Erythroblast (primary cell): ENCODE results near the gene UBR2.
A peak's percentile ranks its signal among the peaks of the same experiment; 100 is the strongest.

Experiments
- DNase-seq, 2 experiments: peaks; one replicate each; lab custom pipeline; 2025; lab: John Stamatoyannopoulos, UW
- GATA1 ChIP-seq: IDR thresholded peaks from 2 replicates; pipeline ENCODE4 v1.6.1; 2011; ENCODE audit warnings: low read depth, mild to moderate bottlenecking, control low read depth, low read length, moderate library complexity
- POLR2A ChIP-seq: IDR thresholded peaks from 2 replicates; pipeline ENCODE4 v1.6.1; 2011; ENCODE audit warnings: mild to moderate bottlenecking, low read length

The UBR2 gene

DNA sequence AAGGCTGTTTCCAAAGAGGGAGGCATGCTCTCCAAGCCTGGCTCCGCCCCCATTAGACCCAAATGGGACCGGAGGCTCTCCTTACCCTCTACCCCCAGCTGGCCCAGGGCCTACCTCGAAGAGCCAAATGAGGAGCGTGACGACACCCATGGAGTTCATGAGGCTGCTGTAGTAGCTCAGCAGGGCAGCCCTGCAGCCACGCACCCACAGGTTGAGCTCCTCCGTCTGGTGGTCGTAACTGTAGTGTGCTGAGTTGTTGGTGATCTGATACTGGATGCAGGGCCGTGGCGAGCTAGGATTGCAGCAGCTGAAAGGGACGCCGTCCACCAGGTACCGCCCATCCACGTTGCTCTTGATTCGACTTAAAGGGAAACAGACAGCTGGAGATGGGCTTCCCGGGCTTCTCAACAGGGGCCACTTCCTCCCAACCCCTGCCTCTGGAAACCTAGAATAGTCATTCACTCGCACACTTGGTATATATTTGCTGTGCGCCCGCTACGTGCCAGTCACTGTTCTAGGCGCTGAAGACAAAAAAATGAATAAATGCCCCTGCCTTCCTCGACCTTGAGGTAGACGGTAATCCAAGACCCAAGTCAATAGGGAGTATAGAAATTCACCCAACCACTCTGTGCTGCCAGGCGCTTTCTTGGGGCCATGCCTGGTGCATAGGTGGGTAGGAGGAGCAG lies 140.6 kb downstream of the UBR2 start:
- no peak for TF ChIP-seq POLR2A
- no peak for TF ChIP-seq GATA1
- no peak for DNase-seq

DNA sequence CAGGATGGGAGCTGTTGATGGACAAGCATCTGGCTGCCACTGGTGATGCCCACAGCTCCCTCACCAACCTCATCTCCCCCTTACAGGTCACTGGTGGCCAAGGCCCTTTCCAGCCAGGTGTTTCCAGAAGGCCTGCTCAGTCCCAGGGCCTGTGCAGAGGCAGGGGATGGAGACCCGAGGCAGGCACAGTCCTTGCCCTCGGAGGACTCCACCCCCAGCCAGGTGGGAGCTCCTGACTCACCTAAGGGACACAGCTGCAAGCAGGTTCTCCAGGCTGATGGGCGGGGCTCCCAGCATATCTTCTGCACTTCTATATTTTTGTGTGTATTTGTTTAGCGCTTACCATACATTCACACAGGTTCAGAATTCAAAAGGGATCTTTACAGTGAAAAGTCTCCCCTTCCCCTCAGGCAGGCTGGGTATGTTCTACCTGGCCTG lies 141.1 kb downstream of the UBR2 start:
- TF ChIP-seq POLR2A = no peak
- TF ChIP-seq GATA1 = no peak
- no peak for DNase-seq

DNA sequence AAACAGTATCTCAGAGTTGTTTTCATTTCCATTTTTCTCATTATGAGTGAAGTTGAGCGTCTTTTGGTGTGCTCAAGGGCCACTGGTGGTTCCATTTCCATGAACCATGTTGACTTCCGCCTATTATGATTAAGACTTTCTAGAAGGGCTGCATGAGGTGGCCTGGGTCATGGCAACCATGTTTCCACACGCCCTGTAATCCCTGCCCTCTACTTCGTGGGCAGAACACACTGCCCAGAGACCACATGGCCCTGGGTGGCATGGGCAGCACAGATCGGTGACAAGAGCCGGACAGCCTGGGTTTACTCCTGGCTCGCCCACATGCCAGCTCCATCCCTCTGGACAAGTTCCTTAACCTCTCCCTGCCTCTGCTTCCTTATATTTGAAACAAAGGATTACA lies 143.8 kb downstream of the UBR2 start:
- TF ChIP-seq POLR2A = no peak
- no peak for TF ChIP-seq GATA1
- DNase-seq = no peak

DNA sequence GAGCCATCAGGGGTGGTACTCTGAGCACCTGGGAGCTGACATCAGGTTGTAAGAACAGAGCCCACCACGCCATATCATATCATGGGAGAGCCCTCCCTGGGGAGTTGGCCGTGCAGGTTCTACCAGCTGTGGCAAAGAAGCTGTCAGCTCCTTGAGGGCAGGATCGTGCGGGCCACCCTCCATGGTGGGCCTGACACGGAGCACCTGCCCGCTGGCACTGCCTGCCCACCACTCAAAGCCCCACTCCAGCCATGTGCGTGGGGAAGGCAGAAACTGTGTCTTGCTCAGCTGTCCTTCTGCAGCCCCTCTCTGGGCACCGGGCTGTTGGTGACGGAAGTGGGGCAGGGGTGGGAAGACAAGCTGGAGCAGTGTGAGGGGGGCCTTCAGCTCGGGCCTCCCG lies 144.3 kb downstream of the UBR2 start:
- TF ChIP-seq GATA1 = no peak
- TF ChIP-seq POLR2A = no peak
- DNase-seq = no peak

DNA sequence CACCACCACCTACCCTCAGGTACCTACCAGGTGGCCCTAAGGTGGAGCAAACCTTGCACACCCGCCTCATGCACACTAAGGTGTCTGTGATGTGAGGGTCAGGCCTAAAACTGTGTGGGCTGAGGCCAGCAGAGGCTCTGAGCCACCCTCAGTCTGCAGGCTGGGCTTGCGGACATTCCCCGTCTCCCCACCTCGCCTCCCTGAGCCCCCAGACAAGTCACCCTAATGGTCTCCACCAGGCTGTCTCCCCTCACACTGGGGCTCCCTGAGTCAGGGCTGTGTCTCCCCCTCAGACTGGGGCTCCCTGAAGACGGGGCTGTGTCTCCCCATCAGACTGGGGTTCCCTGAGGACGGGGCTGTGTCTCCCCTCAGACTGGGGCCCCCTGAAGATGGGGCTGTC lies 146.0 kb downstream of the UBR2 start:
- TF ChIP-seq POLR2A = no peak
- TF ChIP-seq GATA1 = no peak
- DNase-seq = no peak

DNA sequence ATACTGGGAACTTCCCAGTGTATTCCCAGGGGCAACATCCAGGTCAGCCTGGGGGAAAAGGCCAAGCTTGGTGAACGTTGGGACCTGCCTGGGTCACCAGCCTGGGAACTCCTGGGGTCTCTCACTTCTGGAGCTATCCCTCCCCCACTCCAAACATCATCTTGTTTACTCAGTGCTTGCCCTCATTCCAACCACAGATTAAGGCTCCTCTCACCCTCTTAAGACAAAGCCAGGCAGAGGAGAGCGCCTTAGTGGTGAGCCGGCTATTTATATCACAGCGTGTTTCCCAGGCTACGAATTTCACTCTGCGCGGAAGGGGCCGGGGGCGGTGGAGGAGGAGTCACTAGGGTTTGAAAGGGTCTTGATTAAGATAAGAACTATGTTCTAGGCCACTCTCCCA lies 146.5 kb downstream of the UBR2 start:
- TF ChIP-seq GATA1 (no peak), POLR2A (no peak)
- DNase-seq = no peak

DNA sequence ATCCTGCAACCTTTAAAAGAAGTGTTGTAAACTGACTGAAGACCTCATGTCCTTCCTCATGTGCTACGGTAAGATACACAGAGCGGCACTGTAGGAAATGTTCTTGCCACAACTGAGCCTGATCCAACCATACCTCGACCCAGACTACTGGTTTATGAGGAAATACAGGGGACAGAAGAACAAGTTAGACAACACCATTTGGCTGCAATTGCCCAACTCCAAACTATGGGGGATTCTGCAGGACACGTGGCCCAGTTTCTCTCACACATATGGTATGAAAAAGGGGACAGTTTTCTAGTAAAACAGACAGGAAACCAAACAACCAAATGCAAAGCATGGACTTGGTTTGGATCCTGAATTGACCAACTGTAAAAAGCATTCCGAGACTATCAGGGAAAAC lies 148.1 kb downstream of the UBR2 start:
- TF ChIP-seq POLR2A = no peak
- TF ChIP-seq GATA1 = no peak
- no peak for DNase-seq

DNA sequence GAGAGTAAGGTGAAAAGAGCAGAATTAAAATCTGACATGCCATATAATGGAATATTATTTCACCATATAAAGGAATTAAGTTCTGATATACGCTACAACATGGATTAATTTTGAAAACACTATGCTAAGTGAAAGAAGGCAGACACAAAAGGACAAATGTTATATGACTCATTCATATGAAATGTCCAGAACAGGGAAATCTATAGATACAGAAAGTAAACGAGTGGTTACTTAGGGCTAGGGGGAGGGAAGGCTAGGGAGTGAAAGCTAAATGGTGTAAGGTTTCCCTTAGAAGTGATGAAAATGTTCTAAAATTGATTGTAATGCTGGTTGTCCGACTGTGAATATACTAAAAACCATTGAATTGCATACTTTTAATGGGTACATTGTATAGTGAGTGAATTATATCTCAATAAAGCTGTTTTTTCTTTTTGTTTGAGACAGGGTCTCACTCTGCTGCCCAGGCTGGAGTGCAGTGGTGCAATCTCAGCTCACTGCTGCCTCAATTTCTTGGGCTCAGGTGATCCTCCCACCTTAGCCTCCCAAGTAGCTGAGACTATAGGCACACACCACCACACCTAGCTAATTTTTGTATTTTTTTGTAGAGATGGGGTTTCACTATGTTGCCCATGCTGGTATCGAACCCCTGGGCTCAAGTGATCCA lies 150.4 kb downstream of the UBR2 start:
- no peak for DNase-seq
- TF ChIP-seq POLR2A = no peak
- no peak for TF ChIP-seq GATA1

DNA sequence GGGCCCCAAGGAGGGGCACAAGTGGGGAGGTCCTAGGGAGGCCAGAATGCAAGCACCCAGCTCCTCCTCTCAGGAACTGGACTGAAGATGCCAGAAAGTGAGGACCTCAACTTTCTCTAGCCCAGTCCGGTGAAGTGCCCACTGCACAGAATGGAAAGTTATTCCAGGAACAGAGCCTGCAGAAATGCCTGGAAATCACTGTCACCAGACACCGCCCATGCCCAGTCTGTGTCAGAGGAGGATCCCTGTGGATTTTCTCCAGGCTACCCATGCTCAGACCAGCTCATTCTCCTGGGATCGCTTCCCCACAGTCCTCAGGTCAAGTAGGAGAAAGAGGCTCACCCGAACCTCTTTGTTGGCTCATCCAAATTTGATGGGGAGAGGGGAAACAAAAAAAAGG lies 152.0 kb downstream of the UBR2 start:
- DNase-seq = no peak
- TF ChIP-seq POLR2A = no peak
- no peak for TF ChIP-seq GATA1

DNA sequence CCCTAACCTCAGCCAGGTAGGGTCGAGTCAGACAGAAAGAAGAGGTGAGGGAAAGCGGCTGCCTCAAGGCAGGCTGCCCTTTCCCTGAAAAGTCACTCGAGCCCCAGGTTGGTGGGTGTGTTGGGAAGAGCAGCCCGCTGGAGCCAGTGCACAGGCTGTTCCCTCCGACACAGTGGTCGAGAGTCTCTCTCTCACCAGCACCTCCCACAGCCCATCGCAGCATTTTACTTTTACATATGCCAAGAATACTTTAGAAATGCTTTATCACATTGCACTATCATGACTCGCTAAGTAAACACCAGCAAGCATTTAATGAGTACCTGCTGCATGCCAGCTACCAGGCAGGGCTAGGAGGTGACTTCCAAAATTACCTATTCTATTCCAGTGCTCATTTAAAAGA lies 156.9 kb downstream of the UBR2 start:
- DNase-seq = no peak
- TF ChIP-seq GATA1 (no peak), POLR2A (no peak)

DNA sequence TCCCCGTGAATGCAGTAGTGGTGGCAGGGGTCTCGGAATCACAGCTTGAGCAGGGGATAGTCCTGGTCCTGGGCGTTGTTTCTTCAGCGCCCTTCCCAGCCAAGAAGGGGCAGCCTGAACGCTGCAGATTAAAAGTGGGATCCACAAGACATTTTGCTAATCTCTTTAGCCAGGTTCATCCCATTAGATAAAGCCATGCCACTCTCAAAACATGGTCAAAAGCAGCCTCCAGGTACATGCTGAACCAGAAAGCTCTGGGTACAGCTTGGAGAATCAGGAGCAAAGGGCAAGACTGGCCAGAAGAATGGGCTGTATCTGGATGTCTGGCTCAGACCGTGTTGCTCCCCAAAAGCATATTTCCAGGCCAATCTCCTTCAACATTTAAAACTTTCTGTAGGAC lies 158.7 kb downstream of the UBR2 start, which contains the start of gene PRPH2:
Gene PRPH2, minus strand, starts transcription at position 101 of the 400 bp plus-strand sequence. CDS start 263 bp downstream, outside the sequence.
- no peak for DNase-seq
- TF ChIP-seq POLR2A (no peak), GATA1 (no peak)

DNA sequence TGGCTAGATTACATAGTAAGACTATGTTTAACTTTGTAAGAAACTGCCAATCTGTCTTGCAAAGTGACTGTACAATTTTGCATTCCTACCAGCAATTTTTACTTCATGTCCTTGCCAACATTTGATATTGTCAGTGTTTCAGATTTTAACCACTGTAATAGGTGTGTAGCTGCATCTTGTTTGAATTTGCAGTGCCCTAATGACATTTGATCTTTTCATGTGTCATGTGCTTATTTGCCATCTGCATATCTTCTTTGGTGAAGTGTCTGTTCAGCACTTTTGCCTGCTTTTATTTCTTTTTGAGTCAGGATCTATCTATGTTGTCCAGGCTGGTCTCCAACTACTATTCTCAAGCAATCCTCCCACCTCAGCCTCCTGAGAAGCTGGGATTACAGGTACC lies 161.0 kb downstream of the UBR2 start:
- TF ChIP-seq POLR2A = no peak
- TF ChIP-seq GATA1 = no peak
- DNase-seq = no peak

DNA sequence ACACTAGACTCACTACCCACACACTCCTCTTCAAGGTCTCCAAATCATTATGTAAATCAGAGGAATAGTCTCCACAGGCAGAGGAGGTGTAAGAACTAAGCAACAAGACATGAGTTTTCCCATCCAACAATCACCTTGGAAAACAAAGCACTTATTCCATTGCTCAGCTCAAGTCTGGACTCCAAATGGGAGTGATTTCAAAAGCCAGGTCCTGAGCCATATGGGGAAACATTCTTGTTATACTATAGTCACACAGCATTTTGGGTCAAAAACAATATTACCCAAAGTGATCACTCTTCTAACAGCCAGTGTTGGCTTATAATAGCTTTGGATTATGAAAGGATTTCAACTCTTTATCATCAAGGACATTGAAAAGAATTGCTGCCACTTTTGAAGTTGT lies 162.2 kb downstream of the UBR2 start:
- TF ChIP-seq GATA1 = no peak
- peak in 1 of 2 experiments; percentile 45 for DNase-seq

DNA sequence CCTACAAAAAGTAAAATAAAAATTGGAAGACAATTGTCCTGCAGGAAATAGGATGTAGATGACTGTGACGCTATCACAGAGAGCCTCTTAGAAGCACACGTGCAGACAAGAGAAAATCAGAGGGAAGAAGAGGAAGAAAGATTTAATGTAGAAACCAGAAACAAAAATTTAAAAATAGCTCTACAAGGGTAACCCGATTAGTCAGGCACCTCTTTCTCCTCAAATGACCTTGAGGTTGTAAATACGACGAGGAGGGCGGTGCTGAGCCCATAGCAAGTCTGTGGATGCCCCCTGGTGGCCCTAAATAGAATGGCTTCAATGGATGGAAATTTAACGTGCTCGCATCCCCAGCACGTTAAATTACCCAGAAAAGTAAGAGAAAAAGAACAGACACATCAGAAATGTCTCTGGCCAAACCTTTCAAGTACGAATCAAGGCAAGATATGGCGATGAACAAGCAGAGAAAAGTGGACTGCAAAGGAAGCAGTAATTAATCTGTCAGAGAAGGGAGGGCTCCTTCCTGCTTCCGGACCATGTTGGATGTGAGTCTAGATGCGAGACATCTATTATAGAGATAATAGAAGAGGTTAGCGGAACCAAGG lies 162.8 kb downstream of the UBR2 start:
- TF ChIP-seq POLR2A (no peak), GATA1 (no peak)
- DNase-seq = peak; percentile 89 to 94
